ENCODE measurements around the gene APBA3. TPM values are rescaled to one million over a fixed set of nuclear protein-coding genes. Genes with fewer than 3 reads are reported as not detected.
"Not testable (repeated sequence)": the region's sequence is repeated elsewhere in the genome, so short reads cannot be mapped to it uniquely, and the experiment has no call there.

The APBA3 gene
- total RNA-seq, 2 experiments from 2014 or later: 28.6 to 30.0 TPM

GRCh38 chr19:3765757-3766156 is 4.3 kb upstream of the APBA3 start:
- H3K4me3 Mint-ChIP-seq; H3K9me3 Mint-ChIP-seq; intact Hi-C loops (cut with micrococcal nuclease); DNase-seq; H3K27me3 Mint-ChIP-seq (ENCODE audit: low read depth); CTCF ChIA-PET; H3K27ac Mint-ChIP-seq: not testable (repeated sequence)
- Mint-ChIP-seq H3K4me1 (ENCODE audit: low read depth) (peaks cover 20% of the 10 kb centered on the region), H3K36me3 (ENCODE audit: low read depth) (peaks cover 10% of the 10 kb centered on the region)

GRCh38 chr19:3765121-3765520 is 3.6 kb upstream of the APBA3 start:
- intact Hi-C loops (cut with micrococcal nuclease): no loop called here
- Mint-ChIP-seq H3K9me3 (no peaks in the 10 kb centered on the region), H3K4me3 (no peak overlapping the region), H3K27ac (no peak overlapping the region), H3K4me1 (ENCODE audit: low read depth) (peaks cover 25% of the 10 kb centered on the region), H3K27me3 (ENCODE audit: low read depth) (no peaks in the 10 kb centered on the region), H3K36me3 (ENCODE audit: low read depth) (peaks cover 10% of the 10 kb centered on the region)
- CTCF ChIA-PET: no interaction called here
- DNase-seq: no peak

- Mint-ChIP-seq H3K9me3 (no peaks in the 10 kb centered on the region), H3K27ac (peak within 1 kb of the TSS; percentile 98), H3K4me1 (ENCODE audit: low read depth) (peaks cover 41% of the 10 kb centered on the region), H3K4me3 (peak within 1 kb of the TSS; percentile 99), H3K36me3 (ENCODE audit: low read depth) (peaks cover 15% of the 10 kb centered on the region), H3K27me3 (ENCODE audit: low read depth) (no peaks in the 10 kb centered on the region)
- intact Hi-C loops (cut with micrococcal nuclease): loop anchor here (1.0 to 5.0 kb wide), 15 partner anchors 42 to 1155 kb away; partner anchors contain the start of genes ANKRD24, CACTIN, CHAF1A and DAPK3
- CTCF ChIA-PET: interaction anchor here (0.5 to 2.4 kb wide), 14 partner anchors 8 to 376 kb away, joined by 3 to 15 read pairs (median 3); no protein-coding TSS in a partner anchor
- DNase-seq: peak; percentile 99
These were observed 1.3 kb upstream of the APBA3 start, which contains the start of gene MRPL54 for GRCh38 chr19:3762501-3763459. Gene MRPL54 (plus strand): TSS chr19:3762682. CDS start chr19:3762701, 19 bp downstream.

- H3K27me3 Mint-ChIP-seq (ENCODE audit: low read depth): no peaks in the 10 kb centered on the region
- no peak for DNase-seq
- H3K4me3 Mint-ChIP-seq: peak overlapping the region; percentile 99
- H3K4me1 Mint-ChIP-seq (ENCODE audit: low read depth): peaks cover 44% of the 10 kb centered on the region
- CTCF ChIA-PET: interaction anchor here (0.5 to 2.4 kb wide), 11 partner anchors 9 to 377 kb away, joined by 3 to 15 read pairs (median 3); no protein-coding TSS in a partner anchor
- peaks cover 17% of the 10 kb centered on the region for H3K36me3 Mint-ChIP-seq (ENCODE audit: low read depth)
- H3K27ac Mint-ChIP-seq: peak overlapping the region; percentile 98
- no peaks in the 10 kb centered on the region for H3K9me3 Mint-ChIP-seq
- intact Hi-C loops (cut with micrococcal nuclease): loop anchor here (1.0 to 5.0 kb wide), 15 partner anchors 41 to 1155 kb away; partner anchors contain the start of genes ANKRD24, CACTIN, CHAF1A and DAPK3
These were observed 610 bp upstream of the APBA3 start for GRCh38 chr19:3762130-3762473.

- H3K4me1 Mint-ChIP-seq (ENCODE audit: low read depth): peaks cover 45% of the 10 kb centered on the region
- peaks cover 11% of the 10 kb centered on the region for H3K36me3 Mint-ChIP-seq (ENCODE audit: low read depth)
- DNase-seq: peak; percentile 30
- H3K9me3 Mint-ChIP-seq: no peaks in the 10 kb centered on the region
- CTCF ChIA-PET: interaction anchor here (0.7 to 2.4 kb wide), 4 partner anchors 37 to 61 kb away, joined by 3 to 15 read pairs (median 4); no protein-coding TSS in a partner anchor
- peak overlapping the region; percentile 99 for H3K4me3 Mint-ChIP-seq
- H3K27ac Mint-ChIP-seq: peak overlapping the region; percentile 96
- H3K27me3 Mint-ChIP-seq (ENCODE audit: low read depth): no peaks in the 10 kb centered on the region
- intact Hi-C loops (cut with micrococcal nuclease): loop anchor here (2.0 to 5.0 kb wide), 9 partner anchors 189 to 1156 kb away; partner anchors contain the start of genes CHAF1A, DAPK3, DPP9 and EEF2
These were observed 576 bp downstream of the APBA3 start for GRCh38 chr19:3760871-3761361.

- H3K4me1 Mint-ChIP-seq (ENCODE audit: low read depth): peaks cover 53% of the 10 kb centered on the region
- no peak overlapping the region for H3K27ac Mint-ChIP-seq
- H3K9me3 Mint-ChIP-seq: no peaks in the 10 kb centered on the region
- peak overlapping the region; percentile 99 for H3K4me3 Mint-ChIP-seq
- DNase-seq: no peak
- CTCF ChIA-PET: interaction anchor here (0.7 kb wide), 1 partner anchor 34 kb away, joined by 3 read pairs; no protein-coding TSS in a partner anchor
- intact Hi-C loops (cut with micrococcal nuclease): loop anchor here (2.0 to 5.0 kb wide), 9 partner anchors 187 to 1158 kb away; partner anchors contain the start of genes CHAF1A, DAPK3, DPP9 and EEF2
- no peaks in the 10 kb centered on the region for H3K27me3 Mint-ChIP-seq (ENCODE audit: low read depth)
- H3K36me3 Mint-ChIP-seq (ENCODE audit: low read depth): peaks cover 11% of the 10 kb centered on the region
These were observed 1.8 kb downstream of the APBA3 start for GRCh38 chr19:3759482-3760254.

- DNase-seq; H3K4me3 Mint-ChIP-seq; H3K27ac Mint-ChIP-seq; H3K9me3 Mint-ChIP-seq; H3K27me3 Mint-ChIP-seq (ENCODE audit: low read depth); intact Hi-C loops (cut with micrococcal nuclease): not testable (repeated sequence)
- CTCF ChIA-PET: interaction anchor here (0.6 to 1.0 kb wide), 2 partner anchors 64 to 150 kb away, joined by 3 read pairs; no protein-coding TSS in a partner anchor
- peaks cover 52% of the 10 kb centered on the region for H3K4me1 Mint-ChIP-seq (ENCODE audit: low read depth)
- peaks cover 12% of the 10 kb centered on the region for H3K36me3 Mint-ChIP-seq (ENCODE audit: low read depth)
These were observed 3.2 kb downstream of the APBA3 start for GRCh38 chr19:3758297-3758696.

GRCh38 chr19:3757705-3758104 is 3.8 kb downstream of the APBA3 start:
- intact Hi-C loops (cut with micrococcal nuclease); H3K27me3 Mint-ChIP-seq (ENCODE audit: low read depth); H3K27ac Mint-ChIP-seq; H3K4me3 Mint-ChIP-seq; H3K9me3 Mint-ChIP-seq; DNase-seq: not testable (repeated sequence)
- peaks cover 11% of the 10 kb centered on the region for H3K36me3 Mint-ChIP-seq (ENCODE audit: low read depth)
- CTCF ChIA-PET: interaction anchor here (0.6 to 1.0 kb wide), 2 partner anchors 64 to 149 kb away, joined by 3 read pairs; no protein-coding TSS in a partner anchor
- peaks cover 46% of the 10 kb centered on the region for H3K4me1 Mint-ChIP-seq (ENCODE audit: low read depth)

GRCh38 chr19:3753631-3754410 is 7.7 kb downstream of the APBA3 start:
- Mint-ChIP-seq H3K9me3 (no peaks in the 10 kb centered on the region), H3K36me3 (ENCODE audit: low read depth) (peaks cover 15% of the 10 kb centered on the region), H3K27me3 (ENCODE audit: low read depth) (no peaks in the 10 kb centered on the region), H3K4me3 (no peak overlapping the region), H3K4me1 (ENCODE audit: low read depth) (peaks cover 23% of the 10 kb centered on the region), H3K27ac (no peak overlapping the region)
- intact Hi-C loops (cut with micrococcal nuclease): no loop called here
- no peak for DNase-seq
- CTCF ChIA-PET: interaction anchor here (1.0 kb wide), 1 partner anchor 85 kb away, joined by 3 read pairs; no protein-coding TSS in a partner anchor

- peaks cover 12% of the 10 kb centered on the region for H3K36me3 Mint-ChIP-seq (ENCODE audit: low read depth)
- intact Hi-C loops (cut with micrococcal nuclease): no loop called here
- CTCF ChIA-PET: no interaction called here
These were observed 9.0 kb downstream of the APBA3 start for GRCh38 chr19:3752492-3752891.

GRCh38 chr19:3751236-3751635 is 10.3 kb downstream of the APBA3 start:
- H3K36me3 Mint-ChIP-seq (ENCODE audit: low read depth): peaks cover 11% of the 10 kb centered on the region
- no peaks in the 10 kb centered on the region for H3K27me3 Mint-ChIP-seq (ENCODE audit: low read depth)
- peaks cover 10% of the 10 kb centered on the region for H3K4me1 Mint-ChIP-seq (ENCODE audit: low read depth)
- H3K4me3 Mint-ChIP-seq: no peak overlapping the region
- no peak overlapping the region for H3K27ac Mint-ChIP-seq
- intact Hi-C loops (cut with micrococcal nuclease): no loop called here
- CTCF ChIA-PET: no interaction called here
- no peaks in the 10 kb centered on the region for H3K9me3 Mint-ChIP-seq
- no peak for DNase-seq

More at GRCh38 chr19:3752492-3752891, 9.0 kb downstream of the APBA3 start:
- Mint-ChIP-seq H3K9me3 (no peaks in the 10 kb centered on the region), H3K27me3 (ENCODE audit: low read depth) (no peaks in the 10 kb centered on the region), H3K27ac (no peak overlapping the region), H3K4me1 (ENCODE audit: low read depth) (peaks cover 17% of the 10 kb centered on the region), H3K4me3 (no peak overlapping the region)
- DNase-seq: no peak
